Astrocyte of the spinal cord (primary cell): ENCODE measurements around the gene RANBP10.

Experiments
- DNase-seq: peaks from one replicate; pipeline ENCODE4 v3.0.0; 2011; ENCODE audit warnings: low read depth, low spot score
- H3K4me3 ChIP-seq: 2 replicates; pipeline ENCODE4 v1.5.1; 2011; ENCODE audit warnings: low read depth, mild to moderate bottlenecking, low read length, moderate library complexity
- CTCF ChIP-seq: IDR thresholded peaks from 2 replicates; pipeline ENCODE4 v1.5.1; 2012; ENCODE audit warnings: low read depth, mild to moderate bottlenecking, low read length, inconsistent platforms
- in situ Hi-C: cut with HindIII; loops from 2 replicates; pipeline ENCODE4 v1.10.0; 2017; ENCODE audit warnings: low sequenced_read_pairs

The RANBP10 gene

DNA sequence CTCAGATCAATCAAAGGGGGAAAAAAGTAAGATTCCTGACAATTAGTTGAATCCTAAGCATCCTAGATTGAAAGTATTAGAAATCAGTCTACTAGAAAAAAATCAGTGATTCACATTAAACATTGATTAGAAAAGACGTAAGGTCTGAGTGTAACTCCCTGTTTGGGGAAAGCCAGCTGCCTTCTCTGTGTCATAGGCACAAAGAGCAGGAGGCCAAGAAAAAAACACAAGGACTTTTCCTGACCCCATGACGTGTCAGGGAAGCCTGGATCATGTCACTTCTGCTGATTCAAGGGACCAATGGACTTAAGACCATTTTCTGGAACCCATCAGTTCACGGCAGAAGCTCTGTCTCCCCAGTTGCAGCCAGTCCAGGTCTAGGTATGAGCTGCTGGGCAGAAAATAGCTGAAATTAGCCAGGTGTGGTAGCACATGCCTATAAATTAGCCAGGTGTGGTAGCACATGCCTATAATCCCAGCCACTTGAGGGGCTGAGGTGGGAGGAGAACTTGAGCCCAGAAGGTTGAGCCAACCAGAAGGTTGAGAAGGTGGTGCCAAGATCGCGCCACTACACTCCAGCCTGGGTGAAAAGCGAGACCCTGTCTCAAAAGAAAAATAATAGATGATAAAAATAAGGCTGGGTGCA is 35.9 kb downstream of the RANBP10 start:
- in situ Hi-C loops: loop anchor here (10.0 kb wide), 1 partner anchor 56 kb away; the partner anchor contains the start of gene GFOD2
- TF ChIP-seq CTCF: no peak
- DNase-seq: no peak
- no peak overlapping the region for H3K4me3 ChIP-seq

DNA sequence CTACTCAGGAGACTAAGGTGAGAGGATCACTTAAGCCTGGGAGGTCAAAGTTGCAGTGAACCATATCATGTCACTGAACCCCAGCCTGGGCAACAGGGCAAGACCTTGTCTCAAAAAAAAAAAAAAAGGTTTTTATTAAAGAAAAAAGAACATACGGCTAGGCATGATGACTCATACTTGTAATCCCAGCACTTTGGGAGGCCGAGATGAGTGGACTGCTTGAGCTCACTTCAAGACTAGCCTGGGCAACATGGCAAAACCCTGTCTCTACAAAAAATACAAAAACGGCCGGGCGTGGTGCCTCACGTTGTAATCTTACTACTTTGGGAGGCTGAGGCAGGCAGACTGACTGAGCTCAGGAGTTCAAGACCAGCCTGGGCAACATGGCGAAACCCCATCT is 38.4 kb downstream of the RANBP10 start:
- DNase-seq: peak; percentile 75
- no peak overlapping the region for H3K4me3 ChIP-seq
- TF ChIP-seq CTCF: no peak
- in situ Hi-C loops: no loop called here

GRCh38 chr16:67766291-67766690 is 40.1 kb downstream of the RANBP10 start:
- no peak for TF ChIP-seq CTCF
- no peak overlapping the region for H3K4me3 ChIP-seq
- no peak for DNase-seq
- in situ Hi-C loops: no loop called here

GRCh38 chr16:67764158-67764667 is 42.1 kb downstream of the RANBP10 start:
- no peak for TF ChIP-seq CTCF

DNA sequence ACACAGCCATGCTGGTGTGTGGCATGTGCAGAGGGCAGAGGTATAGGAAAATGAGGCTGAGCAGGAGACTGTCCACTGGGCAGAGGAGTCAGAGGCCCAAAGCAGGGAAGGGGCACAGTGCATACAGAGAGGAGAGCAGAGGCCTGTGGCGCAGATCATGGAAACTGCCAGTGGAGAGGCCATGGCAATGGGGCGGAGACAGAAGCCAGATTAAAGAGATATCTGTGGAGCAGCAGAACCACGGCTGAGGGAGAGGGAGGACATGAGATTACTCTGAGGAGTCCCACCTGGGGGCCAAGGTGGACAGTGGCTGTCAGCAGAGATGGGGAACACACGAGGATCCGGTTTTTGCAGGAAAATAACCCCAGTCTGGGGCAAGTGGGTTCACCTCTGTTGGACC is 43.3 kb downstream of the RANBP10 start:
- no peak for DNase-seq
- no peak for TF ChIP-seq CTCF
- in situ Hi-C loops: no loop called here
- H3K4me3 ChIP-seq: no peak overlapping the region

More at GRCh38 chr16:67764158-67764667, 42.1 kb downstream of the RANBP10 start:
- in situ Hi-C loops: no loop called here
- H3K4me3 ChIP-seq: no peak overlapping the region
- no peak for DNase-seq

GRCh38 chr16:67762385-67762784 is 44.0 kb downstream of the RANBP10 start:
- no peak for DNase-seq
- TF ChIP-seq CTCF: no peak
- H3K4me3 ChIP-seq: no peak overlapping the region
- in situ Hi-C loops: no loop called here

DNA sequence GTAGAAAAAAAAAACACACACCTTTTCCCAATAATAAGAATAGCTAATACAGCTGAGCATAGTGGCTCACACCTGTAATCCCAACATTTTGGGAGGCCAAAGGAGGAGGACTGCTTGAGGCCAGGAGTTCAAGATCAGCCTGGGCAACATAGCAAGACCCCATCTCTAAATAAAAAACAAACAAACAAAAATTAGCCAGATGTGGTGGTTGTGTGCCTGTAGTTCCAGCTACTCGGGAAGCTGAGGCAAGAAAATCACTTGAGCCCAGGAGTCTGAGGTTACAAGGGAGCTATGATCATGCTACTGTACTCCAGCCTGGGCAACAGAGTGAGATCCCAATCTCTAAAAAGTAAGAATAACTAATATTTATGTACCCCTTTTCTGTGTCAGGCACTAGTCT is 44.4 kb downstream of the RANBP10 start:
- TF ChIP-seq CTCF: no peak
- no peak overlapping the region for H3K4me3 ChIP-seq
- no peak for DNase-seq
- in situ Hi-C loops: no loop called here
